ENCODE measurements around the gene ARRB2.

ARRB2 gene

DNA sequence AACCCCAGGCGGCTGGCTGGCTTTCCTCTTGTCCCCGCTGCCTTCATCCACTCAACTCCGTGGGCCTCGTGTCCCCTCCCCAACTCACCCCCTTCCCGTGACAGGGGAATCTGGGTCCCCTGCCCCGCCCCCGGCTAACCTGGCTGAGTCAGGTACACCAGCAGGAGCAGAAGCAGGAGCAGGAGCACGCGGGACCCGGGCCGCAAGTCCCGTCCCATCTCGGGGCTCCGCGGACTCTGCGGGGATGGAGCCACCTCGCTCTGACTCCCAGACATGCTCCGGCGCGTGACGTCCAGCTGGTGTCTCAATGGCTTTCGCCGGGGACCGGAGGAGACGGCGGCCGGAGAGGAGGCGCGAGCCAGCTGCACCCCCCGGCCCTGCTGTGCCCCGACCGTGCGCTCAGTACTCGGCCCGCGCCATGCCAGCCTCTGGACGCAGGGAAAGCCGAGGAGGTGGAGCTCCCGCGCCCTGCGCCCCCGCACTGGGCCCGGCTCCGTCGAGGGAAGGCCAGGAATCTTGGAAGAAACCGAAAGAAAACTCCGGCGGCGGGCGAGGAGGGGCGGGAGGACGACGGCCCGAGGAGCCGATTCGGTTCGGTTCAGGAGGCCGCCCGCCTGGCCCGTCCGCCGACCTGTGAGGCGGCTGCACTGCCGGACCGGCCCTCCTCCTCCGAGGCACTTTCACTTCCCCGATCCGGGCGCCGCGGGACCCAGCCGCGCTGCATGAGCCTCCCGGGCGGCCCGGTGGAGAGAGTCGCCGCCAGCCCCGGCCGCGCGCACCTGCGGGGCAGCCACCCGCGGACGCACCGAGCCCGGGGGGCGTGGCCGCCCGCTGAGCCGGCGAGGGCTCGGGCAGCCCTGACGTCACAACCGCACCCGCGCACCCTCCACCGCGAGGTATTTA lies 28.9 kb downstream of the ARRB2 start, which contains the start of the genes CXCL16 and ZMYND15:
Gene CXCL16 (minus strand): TSS at position 807 of the 903 bp plus-strand sequence. CDS start 589 bp downstream, at position 218.
Gene ZMYND15 (plus strand): TSS at position 712 of the 903 bp plus-strand sequence. CDS start 716 bp downstream, outside the sequence.
- no peak for TF ChIP-seq CTCF (IDR thresholded peaks at IDR 0.05; ENCODE audit: low read depth, low read length, missing control alignments)
- peak within 1 kb of the TSS; percentile 59 for H3K4me3 ChIP-seq (replicated peaks; ENCODE audit: low read depth, low read length)
- DNase-seq (ENCODE audit: extremely low read depth, low read depth), result no peak

DNA sequence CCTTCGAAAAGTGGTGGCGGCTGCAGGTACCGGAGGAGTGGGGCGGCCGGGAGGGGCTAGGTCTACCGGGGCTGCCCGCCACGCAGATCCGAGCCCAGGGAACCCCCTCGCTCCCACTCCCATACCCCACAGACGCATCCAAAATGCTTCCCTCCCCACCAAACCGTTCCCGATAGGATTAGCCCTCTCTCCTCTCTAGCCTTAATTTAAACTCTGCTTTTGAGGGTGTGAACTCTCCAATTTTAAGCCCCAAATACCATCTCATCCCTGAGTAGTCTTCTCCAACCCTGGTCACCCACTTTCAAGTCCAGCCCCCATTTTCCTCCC lies 29.6 kb downstream of the ARRB2 start:
- TF ChIP-seq CTCF (IDR thresholded peaks at IDR 0.05; ENCODE audit: low read depth, low read length, missing control alignments), result no peak
- no peak overlapping the region; the same call in 1 of the 2 replicates for H3K4me3 ChIP-seq (replicated peaks; ENCODE audit: low read depth, low read length)

DNA sequence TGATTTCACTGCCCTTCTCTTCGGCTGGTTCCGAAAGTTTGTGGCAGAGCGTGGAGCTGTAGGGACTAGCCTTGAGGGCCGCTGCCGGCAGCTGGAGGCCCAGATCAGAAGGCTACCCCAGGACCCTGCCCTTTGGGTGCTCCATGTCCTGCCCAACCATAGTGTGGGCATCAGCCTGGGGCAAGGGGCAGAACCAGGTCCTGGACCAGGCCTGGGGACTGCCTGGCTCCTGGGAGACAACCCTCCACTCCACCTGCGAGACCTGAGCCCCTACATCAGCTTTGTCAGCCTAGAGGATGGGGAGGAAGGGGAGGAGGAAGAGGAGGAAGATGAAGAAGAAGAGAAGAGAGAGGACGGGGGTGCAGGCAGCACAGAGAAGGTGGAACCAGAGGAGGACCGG lies 30.2 kb downstream of the ARRB2 start:
- no peak for TF ChIP-seq CTCF (IDR thresholded peaks at IDR 0.05; ENCODE audit: low read depth, low read length, missing control alignments)
- DNase-seq (ENCODE audit: extremely low read depth, low read depth), result no peak
- H3K4me3 ChIP-seq (replicated peaks; ENCODE audit: low read depth, low read length), result no peak overlapping the region

More for the DNA sequence above, 29.6 kb downstream of the ARRB2 start:
- no peak for DNase-seq (ENCODE audit: extremely low read depth, low read depth)

DNA sequence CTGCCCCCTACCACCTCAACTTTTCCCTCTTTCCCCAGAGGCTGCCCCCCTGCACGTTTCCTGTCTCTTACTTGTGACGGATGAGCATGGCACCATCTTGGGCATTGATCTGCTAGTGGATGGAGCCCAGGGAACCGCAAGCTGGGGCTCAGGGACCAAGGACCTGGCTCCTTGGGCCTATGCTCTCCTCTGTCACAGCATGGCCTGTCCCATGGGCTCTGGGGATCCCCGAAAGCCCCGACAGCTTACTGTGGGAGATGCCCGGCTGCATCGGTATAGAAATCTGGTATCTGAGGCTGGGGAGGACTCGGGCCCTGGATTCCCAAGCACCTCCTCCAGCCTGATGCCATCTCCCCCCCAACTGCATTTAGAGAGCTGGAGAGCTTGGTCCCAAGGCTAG lies 31.1 kb downstream of the ARRB2 start:
- DNase-seq (ENCODE audit: extremely low read depth, low read depth), result no peak
- no peak for TF ChIP-seq CTCF (IDR thresholded peaks at IDR 0.05; ENCODE audit: low read depth, low read length, missing control alignments)
- H3K4me3 ChIP-seq (replicated peaks; ENCODE audit: low read depth, low read length), result no peak overlapping the region

DNA sequence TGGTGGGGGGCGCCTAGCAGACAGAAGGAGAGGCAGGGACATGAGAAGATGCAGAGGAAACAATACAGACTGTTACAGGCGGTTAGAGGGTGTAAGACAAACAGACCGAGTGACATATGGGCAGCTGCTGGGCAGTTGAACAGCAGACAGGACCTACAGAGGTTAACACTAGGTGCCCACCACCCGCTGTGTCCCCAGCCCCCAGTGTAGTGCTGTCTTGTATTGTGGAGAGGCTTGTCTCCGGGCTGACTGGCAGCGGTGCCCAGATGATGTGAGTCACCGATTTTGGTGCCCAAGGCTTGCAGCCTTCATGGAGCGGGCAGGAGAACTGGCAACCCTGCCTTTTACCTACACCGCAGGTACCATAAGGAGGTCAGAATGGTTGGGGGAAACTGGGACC lies 31.7 kb downstream of the ARRB2 start:
- no peak overlapping the region for H3K4me3 ChIP-seq (replicated peaks; ENCODE audit: low read depth, low read length)
- no peak for TF ChIP-seq CTCF (IDR thresholded peaks at IDR 0.05; ENCODE audit: low read depth, low read length, missing control alignments)

DNA sequence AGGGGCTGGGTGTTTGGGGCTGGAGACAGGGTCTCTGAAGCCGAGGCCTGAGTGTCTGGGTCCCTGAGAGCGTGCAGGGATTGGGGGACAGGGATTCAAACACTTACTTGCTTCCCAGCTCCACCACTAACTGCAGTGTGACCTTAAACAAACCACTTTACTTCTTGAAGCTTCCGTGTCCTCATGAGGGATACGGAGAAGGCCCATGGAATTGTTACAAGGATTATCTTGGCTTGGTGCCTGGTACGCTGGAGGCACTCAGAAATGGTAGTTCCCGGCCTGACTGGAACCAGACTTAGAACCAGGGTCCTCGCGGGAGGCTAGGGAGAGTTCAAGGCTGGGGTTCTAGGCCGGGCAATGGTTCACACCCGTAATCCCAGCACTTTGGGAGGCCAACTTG lies 32.2 kb downstream of the ARRB2 start:
- no peak for TF ChIP-seq CTCF (IDR thresholded peaks at IDR 0.05; ENCODE audit: low read depth, low read length, missing control alignments)
- H3K4me3 ChIP-seq (replicated peaks; ENCODE audit: low read depth, low read length), result no peak overlapping the region
- no peak for DNase-seq (ENCODE audit: extremely low read depth, low read depth)

More for the DNA sequence above, 31.7 kb downstream of the ARRB2 start:
- no peak for DNase-seq (ENCODE audit: extremely low read depth, low read depth)

Data from HFF-Myc (cell line).